HCT116 (cell line): ENCODE results near the gene EVC2. TPM values are rescaled to one million over a fixed set of nuclear protein-coding genes. Genes with fewer than 3 reads are reported as not detected.

Experiments
- ATAC-seq: fragments of 200-7000 bp; cut with Tn5 transposase; 2 replicates; pipeline ENCODE4 v1.9.1; 2020; ENCODE audit warnings: mild to moderate bottlenecking, moderate library complexity
- BruUV-seq: library from RNA; stranded (reverse); fragments of 400-500 nt; replicated peaks from 2 replicates; lab custom pipeline; 2021; lab: Mats Ljungman, UMichigan
- CTCF ChIA-PET: fragments of 300-600 bp; sonication (Branson Sonifier 250); formaldehyde crosslinking; loops from one replicate; lab custom pipeline; 2021; ENCODE audit warnings: antibody characterized with exemption; lab: Charles Lee
- POLR2A ChIA-PET: fragments of 300-600, 350-600 bp; sonication (Branson Sonifier 250); formaldehyde crosslinking; loops from one replicate; lab custom pipeline; 2021; ENCODE audit warnings: antibody characterized with exemption; lab: Charles Lee
- RAD21 ChIA-PET, 2 experiments: fragments of 300-600 bp; sonication (Branson Sonifier 250); formaldehyde crosslinking; loops; one replicate each; lab custom pipeline; 2023; ENCODE audit warnings: low total read pairs in 2 of 2; ENCODE audit not compliant: uncharacterized antibody in 2 of 2, unreplicated experiment in 2 of 2, low non-redundant PET in 1 of 2; lab: Charles Lee
- DNase-seq: peaks from one replicate; pipeline ENCODE4 v3.0.0-alpha.2; 2010; ENCODE audit warnings: low read depth, low spot score
- H2AFZ ChIP-seq: fragments of 200-600 bp; shearing (Covaris generic), sonication (generic); 2 replicates; pipeline ENCODE4 v1.6.1; 2017; ENCODE audit warnings: low read depth, mixed run types, mixed read lengths, antibody characterized with exemption, low read length; ENCODE audit not compliant: poor library complexity, severe bottlenecking
- H3K27ac ChIP-seq: 2 replicates; pipeline ENCODE4 v1.5.1; 2012; ENCODE audit warnings: low read depth, low read length
- H3K27me3 ChIP-seq: fragments of 200-600 bp; sonication (generic); 2 replicates; pipeline ENCODE4 v1.6.1; 2016; ENCODE audit warnings: mixed run types, low read length, mixed read lengths; ENCODE audit not compliant: insufficient read depth
- H3K36me3 ChIP-seq, 2 experiments: fragments of 200-500 bp in 1 of 2; fragments of 200-600 bp in 1 of 2; sonication (Bioruptor generic) in 1 of 2; sonication (generic) in 1 of 2; 2 replicates each; pipeline versions ENCODE4 v1.5.1 to v1.6.1; 2014 to 2016; ENCODE audit warnings: low read length in 2 of 2, inconsistent platforms in 1 of 2, mixed read lengths in 1 of 2, mixed run types in 1 of 2; ENCODE audit not compliant: insufficient read depth in 2 of 2, control insufficient read depth in 1 of 2
- H3K4me1 ChIP-seq, 2 experiments: fragments of 200-600 bp in 1 of 2; sonication (generic) in 1 of 2; 2 replicates each; pipeline versions ENCODE4 v1.5.1 to v1.6.1; 2012 to 2017; ENCODE audit warnings: low read length in 2 of 2, inconsistent platforms in 1 of 2, mild to moderate bottlenecking in 1 of 2, mixed read lengths in 1 of 2, mixed run types in 1 of 2, moderate library complexity in 1 of 2; ENCODE audit not compliant: insufficient read depth in 2 of 2, control insufficient read depth in 1 of 2
- H3K4me2 ChIP-seq: fragments of 200-600 bp; sonication (generic); 2 replicates; pipeline ENCODE4 v1.6.1; 2017; ENCODE audit warnings: mixed run types, low read length, mixed read lengths
- H3K4me3 ChIP-seq, 2 experiments: fragments of 200-600 bp in 1 of 2; sonication (generic) in 1 of 2; replicated peaks in 1 of 2; 2 replicates each; pipeline ENCODE4 v1.5.1; 2011 to 2016; ENCODE audit warnings: low read length in 2 of 2, control low read depth in 1 of 2, low read depth in 1 of 2, mild to moderate bottlenecking in 1 of 2, mixed read lengths in 1 of 2, mixed run types in 1 of 2
- H3K79me2 ChIP-seq: fragments of 200-600 bp; sonication (generic); 2 replicates; pipeline ENCODE4 v1.6.1; 2017; ENCODE audit warnings: mild to moderate bottlenecking, mixed run types, low read length, moderate library complexity, mixed read lengths; ENCODE audit not compliant: insufficient read depth
- H3K9ac ChIP-seq: fragments of 200-600 bp; sonication (generic); 2 replicates; pipeline ENCODE4 v1.6.1; 2016; ENCODE audit warnings: low read length, mixed read lengths
- H3K9me2 ChIP-seq: fragments of 200-600 bp; sonication (generic), shearing (Covaris generic); 2 replicates; pipeline ENCODE4 v1.6.1; 2017; ENCODE audit warnings: mixed run types, mild to moderate bottlenecking, moderate library complexity; ENCODE audit not compliant: insufficient read depth
- H3K9me3 ChIP-seq, 2 experiments: fragments of 200-500 bp in 1 of 2; fragments of 200-600 bp in 1 of 2; sonication (Bioruptor generic) in 1 of 2; sonication (generic) in 1 of 2; 2 replicates each; pipeline ENCODE4 v1.6.1; 2014 to 2017; ENCODE audit warnings: low read length in 2 of 2, mixed read lengths in 2 of 2, inconsistent platforms in 1 of 2, low read depth in 1 of 2, mild to moderate bottlenecking in 1 of 2, mixed run types in 1 of 2, moderate library complexity in 1 of 2; ENCODE audit not compliant: control insufficient read depth in 1 of 2, insufficient read depth in 1 of 2
- H4K20me1 ChIP-seq: fragments of 200-600 bp; sonication (generic), shearing (Covaris generic); 2 replicates; pipeline ENCODE4 v1.6.1; 2017; ENCODE audit warnings: mixed run types, mild to moderate bottlenecking, moderate library complexity; ENCODE audit not compliant: insufficient read depth
- ATF3 ChIP-seq: IDR thresholded peaks from 2 replicates; pipeline ENCODE4 v1.6.1; 2012
- CBX3 ChIP-seq: IDR thresholded peaks from 2 replicates; pipeline ENCODE4 v1.6.1; 2012; ENCODE audit warnings: low read depth
- EGR1 ChIP-seq: IDR thresholded peaks from 2 replicates; pipeline ENCODE4 v1.6.1; 2012; ENCODE audit warnings: low read depth
- ELF1 ChIP-seq: IDR thresholded peaks from 2 replicates; pipeline ENCODE4 v1.6.1; 2012; ENCODE audit warnings: low read depth, borderline replicate concordance
- FOSL1 ChIP-seq: IDR thresholded peaks from 2 replicates; pipeline ENCODE4 v1.6.1; 2012; ENCODE audit warnings: low read depth
- JUND ChIP-seq: IDR thresholded peaks from 2 replicates; pipeline ENCODE4 v1.6.1; 2012
- POLR2A ChIP-seq: IDR thresholded peaks from 2 replicates; pipeline ENCODE4 v1.7.0; 2011; ENCODE audit warnings: borderline replicate concordance; ENCODE audit not compliant: insufficient read depth, insufficient read length; ENCODE audit errors: extremely low read depth
- POLR2AphosphoS5 ChIP-seq: IDR thresholded peaks from 2 replicates; pipeline ENCODE4 v1.6.1; 2011; ENCODE audit warnings: mild to moderate bottlenecking, low read depth, low read length, moderate library complexity
- RAD21 ChIP-seq: IDR thresholded peaks from 2 replicates; pipeline ENCODE4 v1.6.1; 2012; ENCODE audit warnings: low read depth, mild to moderate bottlenecking
- REST ChIP-seq: IDR thresholded peaks from 2 replicates; pipeline ENCODE4 v1.6.1; 2012; ENCODE audit warnings: low read depth
- SIN3A ChIP-seq: IDR thresholded peaks from 2 replicates; pipeline ENCODE4 v1.6.1; 2012; ENCODE audit warnings: low read depth
- SP1 ChIP-seq: IDR thresholded peaks from 2 replicates; pipeline ENCODE4 v1.6.1; 2012; ENCODE audit warnings: low read depth
- SRF ChIP-seq: IDR thresholded peaks from 2 replicates; pipeline ENCODE4 v1.6.1; 2012; ENCODE audit warnings: low read depth
- TCF7L2 ChIP-seq: IDR thresholded peaks from 2 replicates; pipeline ENCODE4 v1.7.0; 2011; ENCODE audit warnings: borderline replicate concordance, inconsistent platforms; ENCODE audit not compliant: insufficient read depth, insufficient read length; ENCODE audit errors: extremely low read depth
- ZNF274 ChIP-seq: fragments of 200-500 bp; sonication (Bioruptor generic); IDR thresholded peaks from 2 replicates; pipeline ENCODE4 v1.6.1; 2014; ENCODE audit warnings: mild to moderate bottlenecking, low read depth, low read length, inconsistent platforms
- intact Hi-C: fragments of 100-400 bp; cut with micrococcal nuclease; formaldehyde crosslinking; loops from 2 replicates; pipeline ENCODE4 v1.10.0; 2022
- total RNA-seq: library from RNA; stranded (reverse); gene quantifications from one replicate; pipeline ENCODE4 v1.2.1, GENCODE V29; 2021; ENCODE audit not compliant: unreplicated experiment
- TF ChIP-seq, protein P1 (sequence below): IDR thresholded peaks from 2 replicates; pipeline ENCODE4 v1.6.1; 2012
- TF ChIP-seq, protein P2 (sequence below): IDR thresholded peaks from 2 replicates; pipeline ENCODE4 v1.6.1; 2011; ENCODE audit warnings: mild to moderate bottlenecking, low read length, moderate library complexity; ENCODE audit not compliant: insufficient replicate concordance; ENCODE audit errors: extremely low read depth

EVC2 gene
- total RNA-seq, 1 experiment from 2014 or later: not detected

- no peaks in the 10 kb centered on the region for H3K79me2 ChIP-seq
- no peak overlapping the region for H3K4me2 ChIP-seq
- no peak overlapping the region for H2AFZ ChIP-seq
- ATAC-seq (no peak), DNase-seq (no peak)
- no TSS peak for BruUV-seq
- CTCF ChIA-PET: no interaction called here
- H3K27ac ChIP-seq: no peak overlapping the region
- no peak overlapping the region for H3K4me3 ChIP-seq
- RAD21 ChIA-PET: no interaction called here
- no peaks in the 10 kb centered on the region for H3K4me1 ChIP-seq
- H3K27me3 ChIP-seq: 0 out of 2 replicates have a peak, but pooled peaks cover 13% of the 10 kb centered on the region
- no peaks in the 10 kb centered on the region for H3K9me2 ChIP-seq
- POLR2A ChIA-PET: no interaction called here
- H3K9me3 ChIP-seq: peaks cover 0 to 11% of the 10 kb centered on the region in 2 experiments; a peak in 1 of 4 replicates
- no peak for TF ChIP-seq RAD21
- no peak for TF ChIP-seq SIN3A
- TF ChIP-seq, protein P1, sequence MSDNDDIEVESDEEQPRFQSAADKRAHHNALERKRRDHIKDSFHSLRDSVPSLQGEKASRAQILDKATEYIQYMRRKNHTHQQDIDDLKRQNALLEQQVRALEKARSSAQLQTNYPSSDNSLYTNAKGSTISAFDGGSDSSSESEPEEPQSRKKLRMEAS: no peak
- TF ChIP-seq CBX3: no peak
- TF ChIP-seq TCF7L2: no peak
- no peak for TF ChIP-seq JUND
- no peak for TF ChIP-seq POLR2A
- TF ChIP-seq SP1: no peak
- no peak for TF ChIP-seq ELF1
- TF ChIP-seq ATF3: no peak
- TF ChIP-seq, all 23 proteins: peak for 0
- no peak overlapping the region for H3K9ac ChIP-seq
- H4K20me1 ChIP-seq: no peaks in the 10 kb centered on the region
- intact Hi-C loops: no loop called here
- no peaks in the 10 kb centered on the region for H3K36me3 ChIP-seq
These were observed 116.1 kb downstream of the EVC2 start for GRCh38 chr4:5592272-5592671.

GRCh38 chr4:5589495-5589894 is 118.9 kb downstream of the EVC2 start:
- BruUV-seq: no TSS peak
- H3K4me3 ChIP-seq: no peak overlapping the region
- H3K36me3 ChIP-seq: no peaks in the 10 kb centered on the region
- intact Hi-C loops: no loop called here
- DNase-seq (no peak), ATAC-seq (no peak)
- no peak overlapping the region for H3K9ac ChIP-seq
- H3K4me2 ChIP-seq: no peak overlapping the region
- ChIA-PET RAD21 (no interaction called here), POLR2A (no interaction called here), CTCF (no interaction called here)
- no peaks in the 10 kb centered on the region for H3K9me2 ChIP-seq
- H3K27me3 ChIP-seq: peaks cover 18% of the 10 kb centered on the region; the same call in 1 of the 2 replicates
- H2AFZ ChIP-seq: no peak overlapping the region
- no peaks in the 10 kb centered on the region for H4K20me1 ChIP-seq
- H3K27ac ChIP-seq: no peak overlapping the region
- no peaks in the 10 kb centered on the region for H3K4me1 ChIP-seq
- no peaks in the 10 kb centered on the region for H3K79me2 ChIP-seq
- H3K9me3 ChIP-seq: peaks cover 0 to 11% of the 10 kb centered on the region in 2 experiments; a peak in 1 of 4 replicates
- TF ChIP-seq POLR2A: no peak
- TF ChIP-seq REST: no peak
- no peak for TF ChIP-seq EGR1
- no peak for TF ChIP-seq FOSL1
- no peak for TF ChIP-seq ZNF274
- TF ChIP-seq CBX3: no peak
- TF ChIP-seq SRF: no peak
- TF ChIP-seq, protein P2, sequence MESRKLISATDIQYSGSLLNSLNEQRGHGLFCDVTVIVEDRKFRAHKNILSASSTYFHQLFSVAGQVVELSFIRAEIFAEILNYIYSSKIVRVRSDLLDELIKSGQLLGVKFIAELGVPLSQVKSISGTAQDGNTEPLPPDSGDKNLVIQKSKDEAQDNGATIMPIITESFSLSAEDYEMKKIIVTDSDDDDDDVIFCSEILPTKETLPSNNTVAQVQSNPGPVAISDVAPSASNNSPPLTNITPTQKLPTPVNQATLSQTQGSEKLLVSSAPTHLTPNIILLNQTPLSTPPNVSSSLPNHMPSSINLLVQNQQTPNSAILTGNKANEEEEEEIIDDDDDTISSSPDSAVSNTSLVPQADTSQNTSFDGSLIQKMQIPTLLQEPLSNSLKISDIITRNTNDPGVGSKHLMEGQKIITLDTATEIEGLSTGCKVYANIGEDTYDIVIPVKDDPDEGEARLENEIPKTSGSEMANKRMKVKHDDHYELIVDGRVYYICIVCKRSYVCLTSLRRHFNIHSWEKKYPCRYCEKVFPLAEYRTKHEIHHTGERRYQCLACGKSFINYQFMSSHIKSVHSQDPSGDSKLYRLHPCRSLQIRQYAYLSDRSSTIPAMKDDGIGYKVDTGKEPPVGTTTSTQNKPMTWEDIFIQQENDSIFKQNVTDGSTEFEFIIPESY: no peak
- TF ChIP-seq POLR2AphosphoS5: no peak
